Panc1 (cell line): ENCODE data around the gene PLIN5. TPM values are rescaled to one million over a fixed set of nuclear protein-coding genes. Genes with fewer than 3 reads are reported as not detected.

Experiments
- ATAC-seq: fragments of 200-7000 bp; cut with Tn5 transposase; 2 replicates; pipeline ENCODE4 v1.9.1; 2020; ENCODE audit warnings: mild to moderate bottlenecking, moderate library complexity
- BruUV-seq: library from RNA; stranded (reverse); fragments of 400-500 nt; replicated peaks from 2 replicates; lab custom pipeline; 2021; lab: Mats Ljungman, UMichigan
- CTCF ChIA-PET: fragments of 300-600 bp; sonication (Branson Sonifier 250); formaldehyde crosslinking; loops from one replicate; lab custom pipeline; 2022; ENCODE audit warnings: antibody characterized with exemption; lab: Charles Lee
- POLR2A ChIA-PET: fragments of 300-600 bp; sonication (Branson Sonifier 250); formaldehyde crosslinking; loops from one replicate; lab custom pipeline; 2022; ENCODE audit warnings: antibody characterized with exemption; lab: Charles Lee
- DNase-seq: peaks from one replicate; pipeline ENCODE4 v3.0.0-alpha.2; 2010; ENCODE audit warnings: low read depth, low spot score
- H3K27ac ChIP-seq: 2 replicates; pipeline ENCODE4 v1.5.1; 2011; ENCODE audit warnings: mild to moderate bottlenecking, low read length, inconsistent platforms
- H3K27me3 ChIP-seq: fragments of 200-500 bp; sonication (Bioruptor generic); 2 replicates; pipeline ENCODE4 v1.6.0; 2014; ENCODE audit warnings: low read length, inconsistent platforms; ENCODE audit not compliant: control insufficient read depth, insufficient read depth
- H3K36me3 ChIP-seq: fragments of 200-500 bp; sonication (Bioruptor generic); 2 replicates; pipeline ENCODE4 v1.5.1; 2014; ENCODE audit warnings: inconsistent platforms, mild to moderate bottlenecking, low read length, moderate library complexity; ENCODE audit not compliant: control insufficient read depth, insufficient read depth
- H3K4me1 ChIP-seq: 2 replicates; pipeline ENCODE4 v1.5.1; 2011; ENCODE audit warnings: inconsistent platforms, mild to moderate bottlenecking, low read length, moderate library complexity; ENCODE audit not compliant: control insufficient read depth, insufficient read depth
- H3K4me3 ChIP-seq, 2 experiments: 2 replicates each; pipeline ENCODE4 v1.5.1; 2011 to 2012; ENCODE audit warnings: low read depth in 2 of 2, low read length in 2 of 2, mild to moderate bottlenecking in 2 of 2, inconsistent platforms in 1 of 2, moderate library complexity in 1 of 2
- H3K9me3 ChIP-seq: fragments of 200-500 bp; sonication (Bioruptor generic); 2 replicates; pipeline ENCODE4 v1.5.1; 2014; ENCODE audit warnings: low read depth, mild to moderate bottlenecking, inconsistent platforms, low read length, moderate library complexity; ENCODE audit not compliant: control insufficient read depth, insufficient read depth
- POLR2AphosphoS5 ChIP-seq: IDR thresholded peaks from 2 replicates; pipeline ENCODE4 v1.6.1; 2012; ENCODE audit warnings: mild to moderate bottlenecking, low read depth, low read length, moderate library complexity
- SIN3A ChIP-seq: IDR thresholded peaks from 2 replicates; pipeline ENCODE4 v1.6.1; 2012; ENCODE audit warnings: low read depth, mild to moderate bottlenecking, low read length, moderate library complexity, borderline replicate concordance; ENCODE audit not compliant: insufficient read depth
- TCF7L2 ChIP-seq: IDR thresholded peaks from 2 replicates; pipeline ENCODE4 v1.6.1; 2011; ENCODE audit warnings: mild to moderate bottlenecking, low read depth, low read length, inconsistent platforms
- in situ Hi-C: cut with HindIII; loops from 2 replicates; pipeline ENCODE4 v1.10.0; 2016; ENCODE audit warnings: low sequenced_read_pairs, low pct_unique_long_range_greater_than_20kb
- intact Hi-C: fragments of 100-400 bp; cut with micrococcal nuclease; formaldehyde crosslinking; loops from one replicate; pipeline ENCODE4 v1.10.0; 2022; ENCODE audit not compliant: unreplicated experiment
- total RNA-seq: library from RNA; stranded (reverse); gene quantifications from one replicate; pipeline ENCODE4 v1.2.1, GENCODE V29; 2021; ENCODE audit not compliant: unreplicated experiment
- TF ChIP-seq, protein P1 (sequence below), 2 experiments: IDR thresholded peaks; 2 replicates each; pipeline ENCODE4 v1.6.1; 2011 to 2012; ENCODE audit warnings: low read depth in 2 of 2, control low read depth in 1 of 2, low read length in 1 of 2, mild to moderate bottlenecking in 1 of 2, moderate library complexity in 1 of 2; ENCODE audit not compliant: insufficient read depth in 1 of 2
- TF ChIP-seq, protein P2 (sequence below): fragments of 450-650 bp; IDR thresholded peaks from 2 replicates; pipeline ENCODE4 v1.5.1; 2017; ENCODE audit warnings: mild to moderate bottlenecking

PLIN5 gene
- total RNA-seq, 1 experiment from 2014 or later: 0.64 TPM

DNA sequence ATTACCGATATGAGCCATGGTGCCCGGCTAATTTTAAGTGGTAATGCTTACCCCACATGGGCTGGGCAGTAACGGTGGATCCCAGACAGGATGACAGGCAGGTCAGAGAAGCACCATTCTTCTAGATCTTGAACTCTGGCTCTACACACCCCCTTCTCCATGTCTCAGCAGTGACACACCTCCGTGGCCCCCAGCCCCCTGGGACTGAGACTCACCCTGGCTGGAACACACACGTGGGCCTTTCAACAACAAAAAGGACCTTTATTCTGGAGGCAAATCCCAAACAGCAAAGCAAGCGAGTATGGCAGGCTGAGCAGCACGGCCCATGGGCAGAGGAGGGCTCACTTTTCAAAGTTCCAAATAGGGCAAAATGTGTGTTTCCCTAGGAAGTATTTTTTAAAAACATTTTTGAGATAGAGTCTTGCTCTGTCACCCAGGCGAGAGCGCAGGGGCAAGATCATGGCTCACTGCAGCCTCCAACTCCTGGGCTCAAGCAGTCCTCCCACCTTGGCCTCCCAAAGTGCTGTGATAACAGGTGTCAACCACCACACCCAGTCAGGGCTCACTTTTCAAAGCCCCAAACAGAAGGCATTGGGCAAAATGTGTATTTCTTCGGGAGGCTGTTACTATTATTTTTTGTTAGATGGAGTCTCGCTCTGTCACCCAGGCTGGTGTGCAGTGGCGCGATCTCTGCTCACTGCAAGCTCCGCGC, 12.6 kb downstream of the PLIN5 start:
- intact Hi-C loops: no loop called here
- POLR2A ChIA-PET: no interaction called here

DNA sequence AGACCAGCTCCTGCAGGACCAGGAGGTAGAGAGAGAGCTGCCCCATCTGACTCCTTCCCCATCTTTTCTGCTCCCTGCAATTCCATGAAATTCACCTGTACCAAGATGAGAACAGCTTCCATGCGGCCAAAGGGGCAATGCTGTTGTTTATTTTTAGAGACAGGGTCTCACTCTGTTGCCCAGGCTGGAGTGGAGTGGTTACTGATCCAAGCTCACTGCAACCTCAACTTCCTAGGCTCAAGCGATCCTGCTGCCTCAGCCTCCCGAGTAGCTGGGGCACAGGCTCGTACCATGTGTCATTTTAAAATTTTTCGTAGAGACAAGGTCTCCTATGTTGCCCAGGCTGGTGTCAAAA, 13.2 kb downstream of the PLIN5 start:
- DNase-seq (no peak), ATAC-seq (no peak)
- Histone ChIP-seq H3K27ac (no peak overlapping the region), H3K9me3 (no peaks in the 10 kb centered on the region), H3K36me3 (no peaks in the 10 kb centered on the region), H3K4me1 (peaks cover 13% of the 10 kb centered on the region), H3K4me3 (no peak overlapping the region), H3K27me3 (no peaks in the 10 kb centered on the region)
- ChIA-PET CTCF (no interaction called here), POLR2A (no interaction called here)
- TF ChIP-seq SIN3A (no peak), TCF7L2 (no peak), POLR2AphosphoS5 (no peak)
- TF ChIP-seq, protein P1, sequence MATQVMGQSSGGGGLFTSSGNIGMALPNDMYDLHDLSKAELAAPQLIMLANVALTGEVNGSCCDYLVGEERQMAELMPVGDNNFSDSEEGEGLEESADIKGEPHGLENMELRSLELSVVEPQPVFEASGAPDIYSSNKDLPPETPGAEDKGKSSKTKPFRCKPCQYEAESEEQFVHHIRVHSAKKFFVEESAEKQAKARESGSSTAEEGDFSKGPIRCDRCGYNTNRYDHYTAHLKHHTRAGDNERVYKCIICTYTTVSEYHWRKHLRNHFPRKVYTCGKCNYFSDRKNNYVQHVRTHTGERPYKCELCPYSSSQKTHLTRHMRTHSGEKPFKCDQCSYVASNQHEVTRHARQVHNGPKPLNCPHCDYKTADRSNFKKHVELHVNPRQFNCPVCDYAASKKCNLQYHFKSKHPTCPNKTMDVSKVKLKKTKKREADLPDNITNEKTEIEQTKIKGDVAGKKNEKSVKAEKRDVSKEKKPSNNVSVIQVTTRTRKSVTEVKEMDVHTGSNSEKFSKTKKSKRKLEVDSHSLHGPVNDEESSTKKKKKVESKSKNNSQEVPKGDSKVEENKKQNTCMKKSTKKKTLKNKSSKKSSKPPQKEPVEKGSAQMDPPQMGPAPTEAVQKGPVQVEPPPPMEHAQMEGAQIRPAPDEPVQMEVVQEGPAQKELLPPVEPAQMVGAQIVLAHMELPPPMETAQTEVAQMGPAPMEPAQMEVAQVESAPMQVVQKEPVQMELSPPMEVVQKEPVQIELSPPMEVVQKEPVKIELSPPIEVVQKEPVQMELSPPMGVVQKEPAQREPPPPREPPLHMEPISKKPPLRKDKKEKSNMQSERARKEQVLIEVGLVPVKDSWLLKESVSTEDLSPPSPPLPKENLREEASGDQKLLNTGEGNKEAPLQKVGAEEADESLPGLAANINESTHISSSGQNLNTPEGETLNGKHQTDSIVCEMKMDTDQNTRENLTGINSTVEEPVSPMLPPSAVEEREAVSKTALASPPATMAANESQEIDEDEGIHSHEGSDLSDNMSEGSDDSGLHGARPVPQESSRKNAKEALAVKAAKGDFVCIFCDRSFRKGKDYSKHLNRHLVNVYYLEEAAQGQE (IDR thresholded peaks at IDR 0.05; ENCODE audit: insufficient read depth in 1 of 2, low read depth in 2 of 2, low read length in 1 of 2): no peak
- TF ChIP-seq, protein P2, sequence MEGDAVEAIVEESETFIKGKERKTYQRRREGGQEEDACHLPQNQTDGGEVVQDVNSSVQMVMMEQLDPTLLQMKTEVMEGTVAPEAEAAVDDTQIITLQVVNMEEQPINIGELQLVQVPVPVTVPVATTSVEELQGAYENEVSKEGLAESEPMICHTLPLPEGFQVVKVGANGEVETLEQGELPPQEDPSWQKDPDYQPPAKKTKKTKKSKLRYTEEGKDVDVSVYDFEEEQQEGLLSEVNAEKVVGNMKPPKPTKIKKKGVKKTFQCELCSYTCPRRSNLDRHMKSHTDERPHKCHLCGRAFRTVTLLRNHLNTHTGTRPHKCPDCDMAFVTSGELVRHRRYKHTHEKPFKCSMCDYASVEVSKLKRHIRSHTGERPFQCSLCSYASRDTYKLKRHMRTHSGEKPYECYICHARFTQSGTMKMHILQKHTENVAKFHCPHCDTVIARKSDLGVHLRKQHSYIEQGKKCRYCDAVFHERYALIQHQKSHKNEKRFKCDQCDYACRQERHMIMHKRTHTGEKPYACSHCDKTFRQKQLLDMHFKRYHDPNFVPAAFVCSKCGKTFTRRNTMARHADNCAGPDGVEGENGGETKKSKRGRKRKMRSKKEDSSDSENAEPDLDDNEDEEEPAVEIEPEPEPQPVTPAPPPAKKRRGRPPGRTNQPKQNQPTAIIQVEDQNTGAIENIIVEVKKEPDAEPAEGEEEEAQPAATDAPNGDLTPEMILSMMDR: no peak
- in situ Hi-C loops (no loop called here), intact Hi-C loops (no loop called here)
- BruUV-seq: no TSS peak

More for the DNA sequence above, 12.6 kb downstream of the PLIN5 start:
- H3K4me1 ChIP-seq: peaks cover 8% of the 10 kb centered on the region
- in situ Hi-C loops: no loop called here
- H3K27me3 ChIP-seq: no peaks in the 10 kb centered on the region
- H3K27ac ChIP-seq: no peak overlapping the region
- DNase-seq (no peak), ATAC-seq (no peak)
- no TSS peak for BruUV-seq
- H3K36me3 ChIP-seq: no peaks in the 10 kb centered on the region
- H3K4me3 ChIP-seq: no peak overlapping the region
- no peak for TF ChIP-seq SIN3A
- TF ChIP-seq, protein P1 (IDR thresholded peaks at IDR 0.05; ENCODE audit: insufficient read depth in 1 of 2, low read depth in 2 of 2, low read length in 1 of 2): no peak
- TF ChIP-seq TCF7L2: no peak
- TF ChIP-seq, protein P2: no peak
- TF ChIP-seq POLR2AphosphoS5: no peak
- CTCF ChIA-PET: interaction anchor here (0.7 to 1.4 kb wide), 2 partner anchors 12 to 33 kb away, joined by 3 to 8 read pairs; partner anchors contain the start of gene PLIN5
- no peaks in the 10 kb centered on the region for H3K9me3 ChIP-seq
